Hematopoietic multipotent progenitor cell treated with erythropoietin and hydrocortisone succinate and interleukin-3 and kit ligand, for 8 days (in vitro differentiated cells): ENCODE measurements around the gene ZNF234.
"Not testable (repeated sequence)": the region's sequence is repeated elsewhere in the genome, so short reads cannot be mapped to it uniquely, and the experiment has no call there.

Source experiments
- DNase-seq: peaks from one replicate; pipeline ENCODE4 v3.0.0-alpha.2; 2015

ZNF234 gene

GRCh38 chr19:44182145-44182544 lies 40.8 kb downstream of the ZNF234 start:
- DNase-seq: no peak

GRCh38 chr19:44190020-44190419 lies 48.7 kb downstream of the ZNF234 start:
- no peak for DNase-seq

- no peak for DNase-seq
Observed at GRCh38 chr19:44192127-44192526, 50.8 kb downstream of the ZNF234 start.

- no peak for DNase-seq
Observed at GRCh38 chr19:44196772-44197171, 55.4 kb downstream of the ZNF234 start.

- no peak for DNase-seq
Observed at GRCh38 chr19:44202470-44202869, 61.1 kb downstream of the ZNF234 start.

- DNase-seq: no peak
Observed at GRCh38 chr19:44202974-44203373, 61.6 kb downstream of the ZNF234 start.

- DNase-seq: not testable (repeated sequence)
Observed at GRCh38 chr19:44203877-44204276, 62.5 kb downstream of the ZNF234 start.

- DNase-seq: no peak
Observed at GRCh38 chr19:44204772-44205171, 63.4 kb downstream of the ZNF234 start.

- DNase-seq: peak; percentile 97
Observed at GRCh38 chr19:44207126-44207803, 65.9 kb downstream of the ZNF234 start.
